Adrenal gland (tissue), 12 donors: ENCODE results near the gene PRDM16. TPM values are rescaled to one million over a fixed set of nuclear protein-coding genes. Genes with fewer than 3 reads are reported as not detected.

Source experiments
- DNase-seq, 7 donors: peaks; one replicate each; pipeline ENCODE4 v3.0.0-alpha.2; 2019 to 2020
- H3K27ac ChIP-seq, 5 donors: fragments of 200-600 bp; sonication (generic) in 4 of 5; 1 replicate in 3 of 5; 2 replicates in 2 of 5; pipeline versions ENCODE4 v1.5.1 to v1.8.0; 2016 to 2020; ENCODE audit warnings: mild to moderate bottlenecking in 1 of 5
- H3K27me3 ChIP-seq: fragments of 200-600 bp; 2 replicates; pipeline ENCODE4 v1.8.0; 2021
- H3K36me3 ChIP-seq, 2 donors: fragments of 200-600 bp; replicated peaks in 1 of 2; 1 replicate in 1 of 2; 2 replicates in 1 of 2; pipeline versions ENCODE4 v1.5.1 to v1.8.0; 2018 to 2022
- H3K4me1 ChIP-seq, 2 donors: fragments of 200-600 bp; replicated peaks in 1 of 2; 1 replicate in 1 of 2; 2 replicates in 1 of 2; pipeline versions ENCODE4 v1.5.1 to v1.8.0; 2018 to 2021
- H3K4me3 ChIP-seq, 4 donors: fragments of 200-600 bp; sonication (generic) in 3 of 4; one replicate each; pipeline ENCODE4 v1.5.1; 2016 to 2018
- H3K9me3 ChIP-seq, 3 donors: fragments of 200-600 bp; sonication (generic) in 1 of 3; replicated peaks in 1 of 3; 1 replicate in 2 of 3; 2 replicates in 1 of 3; pipeline versions ENCODE4 v1.5.1 to v1.8.0; 2016 to 2021
- CTCF ChIP-seq, 6 experiments: fragments of 450-650 bp in 4 of 6; fragments of 200-600 bp in 2 of 6; sonication (generic) in 1 of 6; IDR thresholded peaks; 1 replicate in 5 of 6; 2 replicates in 1 of 6; pipeline versions ENCODE4 v1.5.1 to v1.8.0; 2016 to 2021; ENCODE audit warnings: antibody characterized with exemption in 6 of 6, mild to moderate bottlenecking in 2 of 6, moderate library complexity in 1 of 6
- POLR2A ChIP-seq, 2 donors: fragments of 450-650 bp; IDR thresholded peaks; one replicate each; pipeline ENCODE4 v1.6.1; 2017; ENCODE audit warnings: antibody characterized with exemption in 2 of 2, mild to moderate bottlenecking in 2 of 2, moderate library complexity in 1 of 2
- WGBS, 4 donors: extraction: QIAGEN DNeasy Blood & Tissue Kit in 2 of 4; methylation state at CpG; one replicate each; pipeline versions ENCODE4 v1.1.5 to v1.1.7; 2013 to 2017; 5-methylcytosine and 5-hydroxymethylcytosine counted together
- intact Hi-C, 2 donors: fragments of 100-400 bp; cut with DNase I; formaldehyde crosslinking; loops; one replicate each; pipeline versions ENCODE4 v1.14.1 to v1.15.0; 2022 to 2023
- polyA plus RNA-seq, 3 donors: library from polyadenylated mRNA; stranded (reverse); fragments of 200-250 nt in 2 of 3; fragments of 350-450 nt in 1 of 3; fragmentation: Illumina TruSeq in 1 of 3; extraction: RNeasy Lipid Tissue Mini Kit (QIAGEN cat#74804) in 1 of 3; gene quantifications; one replicate each; pipeline ENCODE4 v1.2.3, GENCODE V29; 2013 to 2014
- total RNA-seq, 9 donors: library from RNA; depleted of rRNA in 4 of 9; stranded (reverse); fragments of >200 nt in 4 of 9; fragments of 120-200 nt in 1 of 9; fragmentation: NEBNext Ultra II Directional in 1 of 9; extraction: Animal tissue kit (Norgen Biotek cat#: 25700) in 1 of 9; gene quantifications; one replicate each; pipeline versions ENCODE4 v1.1.0 to v1.2.4, GENCODE V29; 2013 to 2023
- donor health status: healthy with polysubstance abuse.
- donor health status: Bipolar disorder and iron deficiency.
- donor health status: DM: yes; HTN: yes; CAD: no.
- donor health status: DM: no; HTN: no; CAD: no.
- donor health status: DM: no; HTN: no; CAD: no.
- donor health status: DM: yes; HTN: yes; CAD: no.

PRDM16 gene
- total and polyA plus RNA-seq, 12 donors: 0.04 to 2.8 (median 0.61) TPM; not detected in 1

- Histone ChIP-seq H3K4me3 (no peak overlapping the region), H3K27ac (no peak overlapping the region), H3K36me3 (no peaks in the 10 kb centered on the region), H3K9me3 (no peaks in the 10 kb centered on the region), H3K27me3 (peaks cover 2% of the 10 kb centered on the region), H3K4me1 (no peaks in the 10 kb centered on the region)
- DNase-seq: no peak
- WGBS, 4 donors: 72 to 83% (median 77%) methylated on average over 10 to 14 of the region's 14 CpGs
- TF ChIP-seq POLR2A (IDR thresholded peaks at IDR 0.05): no peak
- no peak for TF ChIP-seq CTCF (IDR thresholded peaks at IDR 0.05)
- intact Hi-C loops: no loop called here
Observed at GRCh38 chr1:3436901-3437300, 367.9 kb downstream of the PRDM16 start.

DNA sequence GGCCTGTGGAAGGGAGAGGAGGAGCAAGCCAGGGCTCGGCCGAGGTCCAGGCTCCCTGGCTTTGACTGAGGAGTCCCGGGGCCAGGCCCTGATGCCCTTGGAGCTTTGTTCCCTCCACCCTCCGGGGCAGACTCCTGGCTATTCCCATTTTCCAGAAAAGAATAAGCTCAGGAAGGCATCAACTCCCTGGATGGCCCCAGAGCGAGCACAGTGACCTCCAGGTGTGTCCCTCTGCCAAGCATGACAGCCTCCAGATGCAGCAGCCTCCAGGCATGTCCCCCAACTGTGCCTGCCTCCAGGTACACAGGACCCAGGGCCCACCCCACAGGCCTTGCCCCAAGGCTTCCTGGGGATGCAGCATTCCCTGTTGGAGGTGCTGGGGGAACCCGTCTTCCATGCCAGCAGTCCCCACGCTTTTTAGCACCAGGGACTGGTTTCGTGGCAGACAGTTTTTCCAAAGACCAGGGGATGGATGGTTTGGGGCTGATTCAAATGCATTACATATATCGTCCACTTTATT, 369.7 kb downstream of the PRDM16 start:
- Histone ChIP-seq H3K36me3 (no peaks in the 10 kb centered on the region), H3K27ac (no peak overlapping the region), H3K4me1 (no peaks in the 10 kb centered on the region), H3K4me3 (no peak overlapping the region), H3K27me3 (peaks cover 2% of the 10 kb centered on the region), H3K9me3 (no peaks in the 10 kb centered on the region)
- intact Hi-C loops: no loop called here
- no peak for DNase-seq
- 73 to 81% (median 78%) methylated on average over 7 to 9 of the region's 9 CpGs for WGBS, 4 donors
- TF ChIP-seq CTCF (IDR thresholded peaks at IDR 0.05) (no peak), POLR2A (IDR thresholded peaks at IDR 0.05) (no peak)

GRCh38 chr1:3439346-3440299, 370.6 kb downstream of the PRDM16 start:
- peaks cover 2% of the 10 kb centered on the region for H3K27me3 ChIP-seq
- no peak overlapping the region for H3K27ac ChIP-seq
- no peaks in the 10 kb centered on the region for H3K4me1 ChIP-seq
- intact Hi-C loops: no loop called here
- DNase-seq: no peak
- WGBS, 4 donors: 60 to 82% (median 67%) methylated on average over 13 to 27 of the region's 27 CpGs
- H3K36me3 ChIP-seq: no peaks in the 10 kb centered on the region
- TF ChIP-seq CTCF (IDR thresholded peaks at IDR 0.05) (no peak), POLR2A (IDR thresholded peaks at IDR 0.05) (no peak)
- no peak overlapping the region for H3K4me3 ChIP-seq
- H3K9me3 ChIP-seq: no peaks in the 10 kb centered on the region

DNA sequence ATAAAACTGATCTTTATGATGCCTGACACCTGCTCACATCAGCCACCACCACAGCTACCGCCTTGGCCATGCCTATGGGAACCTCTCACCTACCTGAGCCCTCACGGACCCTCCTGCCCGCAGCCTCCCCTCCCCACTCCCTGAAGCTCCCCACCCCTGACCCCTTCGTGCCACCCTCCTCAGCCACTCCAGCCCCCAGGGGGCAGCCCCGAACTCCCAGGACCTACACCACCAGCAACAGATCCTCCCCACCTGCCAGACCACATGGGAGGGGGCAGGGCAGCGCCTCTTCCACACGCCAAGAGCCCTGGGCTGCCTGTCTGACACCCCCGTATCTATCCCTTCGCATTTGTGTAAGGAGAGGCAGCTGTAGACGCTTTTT, 371.3 kb downstream of the PRDM16 start:
- no peak for DNase-seq
- no peak for TF ChIP-seq CTCF (IDR thresholded peaks at IDR 0.05)
- TF ChIP-seq POLR2A (IDR thresholded peaks at IDR 0.05): no peak
- Histone ChIP-seq H3K4me1 (no peaks in the 10 kb centered on the region), H3K27ac (no peak overlapping the region), H3K4me3 (no peak overlapping the region), H3K9me3 (no peaks in the 10 kb centered on the region), H3K27me3 (peaks cover 2% of the 10 kb centered on the region), H3K36me3 (no peaks in the 10 kb centered on the region)
- 50 to 56% (median 52%) methylated on average over 9 to 10 of the region's 10 CpGs for WGBS, 4 donors
- intact Hi-C loops: no loop called here
